Islet of Langerhans (tissue), 1 donor: ENCODE results near the gene GALNT10.

Source experiments
- FAIRE-seq: peaks from one replicate; lab custom pipeline; 2011; peaks lifted over from hg19 to GRCh38; lab: Jason Lieb, UNC

The GALNT10 gene

DNA sequence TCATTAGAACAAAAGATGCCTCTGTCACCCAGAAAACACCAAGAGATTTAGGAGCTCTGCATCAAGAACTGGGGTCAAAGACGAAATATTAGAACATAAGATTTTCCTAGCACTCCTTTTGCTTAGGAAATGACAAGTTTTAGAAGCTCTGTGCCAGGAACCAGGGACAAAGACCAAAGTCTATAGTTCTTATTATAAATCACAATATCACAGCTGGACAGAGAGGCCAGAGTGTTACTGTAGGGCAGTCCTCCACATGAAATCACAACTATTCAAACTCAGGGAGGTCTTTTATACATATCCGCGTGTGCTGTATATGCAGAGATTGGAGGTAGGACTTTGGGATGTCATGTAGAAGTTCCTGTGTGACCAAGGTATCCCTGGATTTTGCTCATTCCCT, 138.5 kb downstream of the GALNT10 start:
- no peak for FAIRE-seq

DNA sequence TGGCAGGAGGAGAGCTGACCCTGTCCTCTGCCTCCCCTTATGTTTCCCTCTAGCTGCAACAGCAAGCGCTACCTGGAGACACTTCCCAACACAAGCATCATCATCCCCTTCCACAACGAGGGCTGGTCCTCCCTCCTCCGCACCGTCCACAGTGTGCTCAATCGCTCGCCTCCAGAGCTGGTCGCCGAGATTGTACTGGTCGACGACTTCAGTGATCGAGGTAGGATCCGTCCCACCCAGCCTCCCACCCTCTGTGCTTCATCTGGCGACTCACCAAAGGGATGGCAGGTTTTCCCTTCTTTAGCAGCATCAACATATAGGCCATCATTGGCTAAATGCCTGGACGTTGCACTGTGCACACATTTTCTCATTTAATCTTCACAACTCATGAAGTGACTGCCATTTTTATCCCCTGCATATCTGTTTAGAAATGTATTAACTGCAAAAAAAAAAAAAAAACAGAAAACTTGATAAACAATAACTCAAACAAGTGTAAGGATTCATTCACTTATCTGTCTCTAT, 139.0 kb downstream of the GALNT10 start:
- FAIRE-seq, result no peak

DNA sequence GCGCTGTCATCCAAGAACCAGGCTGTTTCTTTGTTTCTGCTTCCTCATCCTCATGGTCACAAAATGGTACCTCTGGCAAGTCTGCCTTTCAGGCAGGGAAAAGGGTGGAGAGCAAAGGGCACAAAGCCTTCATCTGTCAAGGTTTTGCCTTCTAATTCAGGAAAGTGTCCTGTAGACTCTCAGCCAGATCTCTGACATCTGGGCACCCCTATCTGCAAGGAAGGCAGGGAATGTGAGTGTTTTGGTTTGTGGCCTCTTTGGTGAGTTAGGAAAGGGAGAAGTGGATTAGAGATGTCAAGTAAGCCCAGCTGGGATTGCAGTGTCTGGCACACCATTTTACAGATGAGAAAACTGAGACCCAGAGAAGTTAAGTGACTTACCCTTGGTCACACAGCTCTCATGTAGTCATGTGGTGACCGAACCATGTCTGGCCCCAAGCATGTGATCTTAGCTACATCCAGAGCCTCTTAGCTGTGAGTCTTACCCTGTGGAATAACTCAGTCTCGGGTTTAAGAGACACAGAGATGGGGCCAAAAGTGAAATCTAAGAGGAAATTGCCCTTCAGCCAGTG, 139.6 kb downstream of the GALNT10 start:
- no peak for FAIRE-seq

DNA sequence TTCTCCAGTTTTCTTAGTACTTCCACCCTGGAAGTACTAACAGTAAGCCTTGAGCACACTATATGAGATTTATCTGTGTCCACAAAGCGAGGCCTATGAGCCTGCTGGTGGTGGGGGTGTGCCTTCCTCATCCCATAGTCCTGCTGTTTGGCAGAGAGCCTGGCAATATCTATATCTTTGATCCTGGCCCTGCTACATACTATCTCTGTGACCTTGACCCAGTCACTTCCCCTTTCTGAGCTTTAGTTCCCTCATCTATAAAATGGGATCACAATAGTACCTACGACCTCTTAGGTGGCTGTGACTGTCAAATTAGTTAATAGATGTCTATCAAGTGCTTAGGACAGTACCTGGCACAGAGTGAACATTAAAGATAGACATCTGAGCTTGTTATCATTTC, 140.7 kb downstream of the GALNT10 start:
- no peak for FAIRE-seq

DNA sequence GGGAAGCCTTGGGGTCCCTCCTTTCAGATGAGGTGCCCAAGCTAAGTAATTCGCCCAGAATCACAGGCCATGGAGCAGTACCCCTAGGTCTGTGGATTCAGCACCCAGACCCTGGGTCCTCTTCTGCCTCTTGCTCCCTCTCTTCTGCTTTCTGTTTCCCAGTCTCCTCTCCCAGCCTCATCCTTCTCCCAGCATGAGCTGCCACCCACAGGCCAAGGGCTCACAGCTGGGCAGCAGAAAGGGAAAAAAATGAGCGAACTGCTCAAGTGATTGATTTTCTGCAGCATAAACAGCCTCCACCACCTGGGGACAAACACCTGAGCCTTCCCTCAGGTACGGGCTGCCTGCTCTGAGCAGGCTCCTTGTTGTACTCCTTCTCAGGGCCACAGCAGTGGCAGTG, 141.4 kb downstream of the GALNT10 start:
- no peak for FAIRE-seq

DNA sequence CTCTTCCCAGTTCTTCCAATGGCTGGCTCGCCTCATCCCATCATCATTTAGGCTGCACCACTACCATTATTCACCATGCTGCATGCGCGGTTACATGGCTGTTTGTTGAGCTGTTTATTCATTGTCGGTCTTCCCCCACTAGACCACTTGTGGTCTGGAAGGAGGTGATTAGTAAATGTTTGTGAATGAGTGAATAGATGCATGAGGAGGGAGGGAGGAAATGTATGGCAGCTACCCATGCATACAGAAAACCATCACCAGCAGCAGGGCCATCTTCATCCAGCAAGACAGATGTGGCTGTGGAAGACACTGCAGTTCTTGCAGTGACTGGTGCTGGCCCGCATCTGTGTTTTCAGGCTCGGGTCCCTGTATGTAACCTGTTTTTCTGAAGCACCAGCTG, 141.9 kb downstream of the GALNT10 start:
- no peak for FAIRE-seq

DNA sequence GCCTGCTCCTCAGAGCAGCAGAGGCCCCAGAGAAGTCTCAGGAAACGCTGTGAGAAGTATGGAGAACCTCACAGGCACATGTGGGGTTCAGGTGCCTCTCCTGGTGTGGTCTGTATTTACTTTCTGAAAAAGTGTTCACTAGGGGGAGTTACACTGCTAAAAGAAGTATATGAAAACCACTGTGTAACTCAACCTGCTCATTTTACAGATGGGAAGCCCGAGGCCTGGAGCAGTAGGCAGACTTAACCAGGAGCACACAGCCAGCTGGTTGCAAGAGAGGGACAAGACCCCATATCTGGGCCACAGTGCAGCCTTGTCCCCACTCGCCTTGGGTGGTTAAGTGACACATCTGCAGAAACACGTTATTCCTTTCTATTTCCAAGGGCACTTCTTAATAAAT, 142.5 kb downstream of the GALNT10 start:
- FAIRE-seq, result no peak

DNA sequence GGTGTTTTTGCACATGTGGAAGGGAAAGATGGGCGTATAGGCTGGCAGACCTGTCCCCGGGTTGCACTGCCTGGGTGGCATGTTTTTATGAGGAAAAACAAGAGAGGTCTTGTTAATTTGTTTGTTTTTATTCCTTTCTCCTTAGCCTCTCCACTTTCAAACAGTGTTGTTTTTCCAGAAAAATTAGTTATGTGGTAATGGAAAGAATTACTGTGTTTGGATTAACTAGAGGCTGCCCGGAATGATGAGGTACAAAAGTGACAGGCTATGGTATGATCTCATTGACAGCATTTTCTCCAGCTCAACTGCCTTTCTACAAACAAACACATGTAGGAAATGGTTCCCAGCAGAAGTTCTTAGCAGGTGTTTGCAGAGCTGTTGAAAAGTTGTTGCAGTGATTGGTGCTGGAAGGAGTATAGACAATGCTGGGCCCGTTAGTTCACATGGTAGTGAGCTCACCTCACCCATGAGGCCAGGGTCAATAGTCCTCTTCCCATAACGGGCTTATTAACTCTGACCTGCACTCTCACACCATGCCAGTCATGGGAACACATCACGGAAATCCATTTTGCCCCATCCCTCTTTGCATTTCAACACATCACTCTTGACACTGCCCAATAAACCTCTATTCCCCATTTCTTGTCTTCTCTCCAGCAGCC, 144.0 kb downstream of the GALNT10 start:
- no peak for FAIRE-seq

DNA sequence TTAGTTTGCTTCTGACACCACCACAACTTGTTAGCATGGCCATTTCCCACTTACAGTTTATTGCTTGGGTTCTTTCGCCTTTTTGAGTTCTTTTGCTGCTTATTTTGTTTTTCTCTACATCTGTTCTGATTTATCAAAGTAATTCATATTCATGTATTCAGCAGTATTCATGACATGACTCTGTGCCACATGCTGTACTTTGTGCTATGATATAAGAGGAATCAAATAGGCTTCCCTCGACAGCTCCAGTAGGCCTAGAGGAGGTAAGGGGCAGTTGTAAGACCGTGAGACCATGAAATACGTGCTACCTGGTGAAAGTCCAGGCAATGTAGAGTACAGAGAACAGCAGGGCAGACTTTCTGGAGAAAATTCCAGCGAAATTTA, 144.5 kb downstream of the GALNT10 start:
- no peak for FAIRE-seq

DNA sequence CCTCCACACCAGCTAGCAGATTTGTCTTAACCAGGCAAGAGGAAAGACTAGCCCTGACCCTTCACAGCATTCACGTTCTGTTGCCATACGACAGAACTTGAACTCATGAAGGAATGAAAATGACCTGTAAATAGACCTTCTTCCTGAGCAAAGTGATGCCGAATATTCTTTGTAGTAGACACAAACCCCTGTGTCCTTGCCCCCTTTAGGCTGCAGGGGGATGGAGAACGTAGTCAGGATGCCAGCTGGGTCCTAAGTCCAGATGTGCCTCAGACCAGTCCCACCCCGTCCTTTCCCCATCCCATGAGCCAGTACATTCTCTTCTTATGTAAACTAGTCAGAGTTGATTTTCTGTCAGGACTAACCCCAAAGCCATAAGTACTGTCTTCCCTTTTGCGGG, 151.1 kb downstream of the GALNT10 start:
- no peak for FAIRE-seq

DNA sequence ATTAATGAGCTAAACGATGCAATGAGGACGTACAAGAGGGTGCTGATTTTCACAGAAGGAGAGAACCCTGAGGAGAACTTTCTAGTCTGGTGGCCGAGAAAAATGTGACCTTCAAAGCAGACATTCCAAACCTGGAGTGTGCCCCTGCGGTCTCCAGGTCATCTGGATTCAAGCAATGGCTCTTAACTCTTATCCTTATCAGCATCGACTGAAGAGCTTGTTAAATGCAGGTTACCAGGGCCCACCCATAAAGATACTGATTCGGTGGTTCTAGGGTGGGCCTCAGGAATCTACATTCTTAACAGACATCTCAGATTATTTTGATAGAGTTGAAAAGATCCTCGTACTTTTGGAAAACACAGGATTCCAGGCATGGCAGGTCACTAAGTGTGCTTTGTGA, 151.7 kb downstream of the GALNT10 start:
- FAIRE-seq, result no peak

DNA sequence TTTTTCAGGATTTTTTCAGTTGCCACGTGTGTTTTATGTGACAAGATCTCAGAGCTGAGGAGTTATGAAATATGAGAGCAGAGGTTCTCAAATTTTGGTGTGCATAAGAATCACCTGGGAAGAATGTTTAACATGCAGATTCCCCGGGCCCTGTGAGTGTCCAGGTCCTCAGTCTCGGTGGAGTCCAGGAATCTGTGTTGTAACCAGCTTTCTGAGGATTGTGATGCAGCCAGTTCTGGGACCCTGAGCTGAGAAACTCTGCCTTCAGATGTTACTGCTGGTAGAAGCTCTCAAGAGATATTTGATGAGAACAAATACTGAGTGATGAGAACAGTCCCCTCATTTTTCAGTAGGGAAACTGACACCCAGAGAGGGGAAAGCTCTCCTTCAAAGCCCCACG, 152.4 kb downstream of the GALNT10 start:
- FAIRE-seq, result no peak

DNA sequence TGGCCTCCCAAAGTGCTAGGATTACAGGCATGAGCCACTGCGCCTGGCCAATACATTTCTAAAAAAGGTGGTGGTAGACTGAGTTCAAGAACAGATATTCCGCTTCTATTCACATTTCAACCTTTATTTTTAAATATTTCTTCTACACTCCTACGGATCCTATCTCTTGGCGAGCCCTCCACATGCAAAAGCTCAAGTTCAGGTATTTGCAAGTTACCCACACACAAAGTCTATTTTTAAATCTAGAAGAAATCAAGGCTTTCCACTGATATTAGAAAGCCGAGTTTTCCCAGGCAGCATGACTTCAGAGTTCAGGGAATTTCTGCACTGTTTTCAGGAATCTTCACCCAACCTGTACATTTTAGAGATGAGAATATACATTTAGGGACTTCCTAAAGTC, 153.9 kb downstream of the GALNT10 start:
- no peak for FAIRE-seq

DNA sequence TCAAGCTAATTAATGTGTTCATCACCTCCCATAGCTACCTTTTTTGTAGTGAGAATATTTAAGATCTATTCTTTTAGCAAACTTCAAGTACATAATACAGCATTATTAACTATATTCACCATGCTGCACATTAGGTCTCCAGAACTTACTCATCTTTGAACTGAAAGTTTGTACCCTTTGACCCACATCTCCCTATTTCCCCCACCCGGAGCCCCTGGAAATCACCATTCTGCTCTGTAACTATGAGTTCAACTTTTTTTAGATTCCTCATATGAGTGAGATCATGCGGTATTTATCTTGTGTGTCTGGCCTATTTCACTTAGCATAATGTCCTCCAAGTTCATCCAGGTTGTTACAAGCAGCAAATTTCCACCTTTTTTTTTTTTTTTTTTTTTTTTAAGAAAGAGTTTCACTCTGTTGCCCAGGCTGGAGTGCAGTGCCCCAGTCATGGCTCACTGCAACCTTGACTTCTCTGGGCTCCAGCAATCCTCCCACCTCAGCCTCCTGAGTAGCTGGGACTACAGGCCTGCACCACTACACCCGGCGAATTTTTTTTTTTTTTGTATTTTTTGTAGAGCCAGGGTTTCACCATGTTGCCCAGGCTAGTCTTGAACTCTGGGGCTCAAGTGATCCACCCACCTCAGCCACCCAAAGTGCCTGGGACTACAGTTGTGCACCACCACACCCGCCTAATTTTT, 154.9 kb downstream of the GALNT10 start:
- FAIRE-seq, result no peak

DNA sequence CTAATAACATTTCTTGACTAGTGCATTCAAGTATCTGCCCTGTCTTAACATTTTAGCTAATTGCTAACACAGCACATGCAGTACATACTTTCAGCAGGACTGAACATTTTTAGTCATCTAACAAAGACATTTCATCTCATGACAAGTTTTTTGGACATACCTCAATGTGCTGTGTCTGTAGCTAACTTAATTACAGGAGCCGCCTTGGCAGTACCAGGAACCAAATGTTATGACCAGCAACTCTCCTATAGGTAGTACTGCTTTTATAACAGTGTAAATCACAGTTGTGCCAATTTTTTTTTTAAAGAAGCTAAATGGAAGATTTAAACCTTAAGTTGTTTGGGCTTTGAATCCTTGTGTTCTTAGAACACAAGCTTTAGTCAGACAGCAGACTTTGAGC, 155.9 kb downstream of the GALNT10 start:
- no peak for FAIRE-seq

DNA sequence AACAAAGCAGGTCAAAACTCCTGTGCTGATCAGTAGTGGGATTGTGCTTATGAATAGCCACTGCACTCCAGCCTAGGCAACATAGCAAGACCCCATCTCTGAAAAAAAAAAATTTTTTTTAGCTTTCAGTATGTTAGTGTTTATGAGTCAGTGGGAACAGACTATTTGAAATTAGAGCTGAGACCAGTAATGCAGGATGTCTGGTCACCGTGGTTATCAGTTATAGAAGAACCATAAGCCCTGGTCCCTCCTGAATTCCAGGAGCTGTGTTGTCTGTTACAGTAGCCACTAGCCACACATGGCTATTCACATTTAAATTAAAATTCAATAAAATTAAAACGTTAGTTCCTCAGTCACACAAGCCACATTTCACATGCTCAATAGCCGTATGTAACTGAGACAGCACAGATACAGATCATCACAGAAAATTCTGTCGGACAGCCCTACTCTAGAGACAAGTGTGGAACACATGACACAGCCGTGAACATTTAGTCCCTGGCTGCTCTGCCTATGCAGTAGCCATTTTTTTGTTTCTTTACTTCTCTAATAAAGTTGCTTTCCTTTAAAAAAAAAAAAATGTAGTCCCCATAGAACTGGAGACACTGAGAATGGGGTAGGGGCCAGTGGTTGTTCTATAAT, 159.2 kb downstream of the GALNT10 start:
- no peak for FAIRE-seq

DNA sequence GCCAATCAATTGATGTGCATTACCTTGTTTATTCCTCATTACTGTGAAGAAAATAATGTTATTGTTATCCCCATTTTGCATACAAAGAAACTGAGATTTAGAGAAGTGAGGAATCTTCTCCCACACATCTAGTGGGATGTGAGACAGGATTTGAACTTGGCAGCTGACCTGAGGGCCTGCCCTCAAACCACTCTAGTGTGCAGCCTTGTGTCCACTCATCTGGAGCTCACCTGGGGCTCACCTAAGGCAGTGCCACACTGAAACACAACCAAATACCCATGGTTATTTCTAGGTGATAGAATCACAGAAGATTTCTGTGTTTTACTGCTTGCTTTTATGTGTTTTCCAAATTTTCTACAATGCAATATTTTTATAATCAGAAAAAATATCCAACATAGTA, 160.6 kb downstream of the GALNT10 start:
- FAIRE-seq, result no peak

DNA sequence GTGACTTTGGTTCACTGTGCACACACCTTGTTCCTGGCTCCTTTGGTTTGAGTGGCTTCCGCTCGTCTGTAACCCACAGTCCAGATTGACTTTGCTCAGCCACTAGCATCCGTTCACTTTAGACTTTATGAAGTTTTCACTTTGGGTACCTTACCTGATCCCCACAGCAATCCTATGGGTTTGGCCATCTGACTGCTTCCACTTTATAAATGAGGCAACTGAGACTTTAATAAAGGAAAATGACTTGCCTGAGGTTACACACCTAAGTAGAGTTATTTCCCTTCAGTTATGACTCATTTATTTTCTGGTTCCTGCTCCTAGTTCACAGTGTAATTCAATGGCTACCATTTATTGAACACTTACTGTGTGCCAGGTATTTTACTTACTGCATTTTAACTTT, 161.0 kb downstream of the GALNT10 start:
- no peak for FAIRE-seq

DNA sequence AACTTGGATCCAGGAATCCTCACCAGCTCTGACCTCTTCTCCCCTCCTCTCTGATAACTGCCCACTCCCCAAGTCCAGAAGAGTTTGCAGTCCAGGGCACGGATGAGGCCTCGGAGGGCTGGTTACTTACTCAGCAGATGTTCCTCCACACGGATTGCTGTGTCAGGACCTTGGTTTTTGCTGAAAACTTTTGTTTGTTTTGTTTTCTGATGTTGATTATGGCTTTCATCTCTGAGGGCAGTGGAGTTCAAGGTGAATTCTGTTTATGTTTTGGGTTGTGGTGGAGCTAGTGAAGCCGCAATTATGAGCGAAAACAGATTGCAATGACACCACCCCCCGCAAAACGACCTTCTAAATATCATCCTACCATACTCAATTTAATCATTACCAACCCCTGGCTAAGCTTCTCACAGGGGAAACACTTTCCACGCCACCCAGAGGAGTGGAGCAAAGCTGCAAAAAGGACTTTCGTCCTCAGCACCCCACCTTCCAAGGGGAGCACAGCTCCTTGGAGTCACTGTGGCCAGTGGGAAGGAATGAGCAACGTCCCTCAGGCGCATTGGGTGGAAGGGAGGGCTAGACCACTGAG, 162.5 kb downstream of the GALNT10 start:
- FAIRE-seq, result no peak

DNA sequence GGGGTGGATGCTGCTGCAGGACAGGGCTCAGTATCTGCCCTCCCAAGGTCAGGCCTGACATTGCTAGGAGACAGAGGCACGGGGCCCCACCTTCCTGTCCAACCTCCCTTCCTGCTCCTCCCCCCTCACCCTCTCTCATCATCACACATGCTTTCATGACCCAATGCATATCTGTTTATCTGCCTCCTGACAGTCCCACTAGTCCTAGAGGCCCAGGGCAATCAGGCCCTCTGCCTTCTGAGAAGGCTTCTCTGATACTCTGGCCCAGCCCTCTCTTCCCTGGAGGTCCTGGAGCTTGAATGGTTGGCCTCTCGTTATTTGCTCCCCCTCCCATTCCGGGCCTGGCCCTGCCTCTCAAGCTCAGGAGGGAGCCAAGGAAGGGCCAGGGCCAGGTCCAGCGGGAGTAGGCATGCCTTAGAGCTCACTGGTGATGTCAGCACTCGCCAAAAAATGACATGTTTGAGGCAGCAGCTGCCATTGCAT, 164.6 kb downstream of the GALNT10 start:
- FAIRE-seq, result no peak

DNA sequence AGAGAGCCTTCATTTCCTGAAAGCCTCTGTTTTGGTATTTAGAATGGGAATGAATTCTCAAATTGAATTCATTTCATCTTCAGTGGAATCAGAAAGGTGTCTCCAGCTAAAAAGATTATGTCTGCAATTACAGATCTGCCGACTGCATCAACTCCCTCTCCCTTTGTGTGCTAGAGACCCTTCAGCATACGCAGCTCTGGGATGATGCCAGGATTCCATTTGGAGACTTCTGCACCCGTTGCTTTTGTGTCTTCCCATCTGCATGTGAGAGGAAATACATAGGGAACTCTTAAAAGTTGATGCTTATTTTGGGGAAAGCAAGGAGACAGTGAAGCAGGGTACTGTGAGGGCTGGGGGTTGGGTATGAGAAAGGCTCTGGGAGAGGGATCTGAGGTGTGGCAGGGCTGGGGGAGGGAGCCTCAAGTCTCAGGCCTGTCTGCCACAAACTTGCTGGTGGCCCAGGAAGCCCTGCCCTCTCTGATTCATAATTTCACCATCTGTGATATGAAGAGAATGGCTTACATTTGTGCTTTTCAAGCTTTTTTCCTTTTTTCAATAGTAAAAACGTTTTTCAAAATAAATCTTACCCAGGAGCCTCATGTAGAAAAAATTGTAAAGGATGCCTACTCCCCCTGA, 165.6 kb downstream of the GALNT10 start:
- FAIRE-seq, result no peak

DNA sequence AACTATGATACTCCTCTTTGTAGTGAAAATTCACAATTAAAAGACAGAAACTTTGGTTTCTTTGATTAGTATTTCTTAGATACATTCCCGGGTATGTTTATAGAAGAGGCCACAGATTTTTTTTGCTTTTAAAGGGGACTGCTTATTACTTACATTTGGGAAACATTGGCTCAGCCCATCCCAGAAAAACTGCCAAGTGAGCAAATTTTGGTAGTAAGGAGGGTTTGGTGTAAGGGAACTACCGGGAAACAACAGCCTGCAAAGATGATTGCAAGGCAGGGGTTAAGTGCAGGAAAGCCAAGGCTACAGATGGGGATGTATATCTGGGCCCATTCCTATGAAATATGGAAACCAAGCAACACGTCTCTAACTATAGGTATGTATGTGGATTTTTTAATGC, 166.4 kb downstream of the GALNT10 start:
- FAIRE-seq, result no peak
